ENCODE data around the gene PBX1. TPM values are rescaled to one million over a fixed set of nuclear protein-coding genes. Genes with fewer than 3 reads are reported as not detected.

The PBX1 gene
- total and polyA plus RNA-seq, 2 experiments from 2014 or later = 14.8 to 61.6 TPM

GRCh38 chr1:164604541-164604940, 45.6 kb downstream of the PBX1 start:
- peaks cover 54% of the 10 kb centered on the region for H3K4me1 ChIP-seq (ENCODE audit: insufficient read depth)
- DNase-seq (ENCODE audit: low spot score) = no peak
- no peaks in the 10 kb centered on the region for H3K9me2 ChIP-seq (replicated peaks; ENCODE audit: insufficient read depth)
- TF ChIP-seq EZH2phosphoT487 (IDR thresholded peaks at IDR 0.05; ENCODE audit: low read depth, severe bottlenecking, unreplicated experiment) = no peak
- TF ChIP-seq CTCF (IDR thresholded peaks at IDR 0.05; ENCODE audit: poor library complexity) = no peak
- no peak for TF ChIP-seq EZH2 (IDR thresholded peaks at IDR 0.05; ENCODE audit: borderline replicate concordance)
- peaks cover 65% of the 10 kb centered on the region for H3K79me2 ChIP-seq
- H3K4me2 ChIP-seq = no peak overlapping the region
- H3K9me3 ChIP-seq (ENCODE audit: low read depth) = no peaks in the 10 kb centered on the region
- H3K27me3 ChIP-seq = no peaks in the 10 kb centered on the region
- 89% methylated on average over 2 of the region's 2 CpGs for WGBS (ENCODE audit: low lambda C conversion rate, missing lambda C conversion rate)
- no peak overlapping the region for H2AFZ ChIP-seq
- no peaks in the 10 kb centered on the region for H3K36me3 ChIP-seq (replicated peaks; ENCODE audit: insufficient read depth, low read depth)
- no peaks in the 10 kb centered on the region for H4K20me1 ChIP-seq (ENCODE audit: insufficient read depth, poor library complexity, severe bottlenecking)
- no peak overlapping the region for H3K4me3 ChIP-seq
- H3K27ac ChIP-seq = peak overlapping the region; percentile 43

GRCh38 chr1:164605254-164606091, 46.5 kb downstream of the PBX1 start:
- Histone ChIP-seq H3K4me3 (no peak overlapping the region), H3K4me2 (no peak overlapping the region), H3K9me3 (ENCODE audit: low read depth) (no peaks in the 10 kb centered on the region), H4K20me1 (ENCODE audit: insufficient read depth, poor library complexity, severe bottlenecking) (no peaks in the 10 kb centered on the region), H3K27ac (peak overlapping the region; percentile 43), H3K27me3 (no peaks in the 10 kb centered on the region), H3K36me3 (replicated peaks; ENCODE audit: insufficient read depth, low read depth) (no peaks in the 10 kb centered on the region), H2AFZ (no peak overlapping the region), H3K4me1 (ENCODE audit: insufficient read depth) (peaks cover 51% of the 10 kb centered on the region), H3K79me2 (peaks cover 69% of the 10 kb centered on the region), H3K9me2 (replicated peaks; ENCODE audit: insufficient read depth) (no peaks in the 10 kb centered on the region)
- no peak for TF ChIP-seq EZH2 (IDR thresholded peaks at IDR 0.05; ENCODE audit: borderline replicate concordance)
- TF ChIP-seq CTCF (IDR thresholded peaks at IDR 0.05; ENCODE audit: poor library complexity) = no peak
- no peak for TF ChIP-seq EZH2phosphoT487 (IDR thresholded peaks at IDR 0.05; ENCODE audit: low read depth, severe bottlenecking, unreplicated experiment)
- 53% methylated on average over 3 of the region's 3 CpGs for WGBS (ENCODE audit: low lambda C conversion rate, missing lambda C conversion rate)
- DNase-seq (ENCODE audit: low spot score) = no peak

GRCh38 chr1:164607351-164607750, 48.4 kb downstream of the PBX1 start:
- WGBS (ENCODE audit: low lambda C conversion rate, missing lambda C conversion rate) = 87% methylated on average over 3 of the region's 3 CpGs
- H3K9me2 ChIP-seq (replicated peaks; ENCODE audit: insufficient read depth) = no peaks in the 10 kb centered on the region
- H3K4me3 ChIP-seq = no peak overlapping the region
- H3K27me3 ChIP-seq = no peaks in the 10 kb centered on the region
- H4K20me1 ChIP-seq (ENCODE audit: insufficient read depth, poor library complexity, severe bottlenecking) = no peaks in the 10 kb centered on the region
- no peak overlapping the region for H3K27ac ChIP-seq
- DNase-seq (ENCODE audit: low spot score) = no peak
- no peaks in the 10 kb centered on the region for H3K36me3 ChIP-seq (replicated peaks; ENCODE audit: insufficient read depth, low read depth)
- no peaks in the 10 kb centered on the region for H3K9me3 ChIP-seq (ENCODE audit: low read depth)
- H3K79me2 ChIP-seq = peaks cover 79% of the 10 kb centered on the region
- H2AFZ ChIP-seq = no peak overlapping the region
- H3K4me1 ChIP-seq (ENCODE audit: insufficient read depth) = peaks cover 49% of the 10 kb centered on the region
- H3K4me2 ChIP-seq = no peak overlapping the region
- no peak for TF ChIP-seq CTCF (IDR thresholded peaks at IDR 0.05; ENCODE audit: poor library complexity)
- TF ChIP-seq EZH2phosphoT487 (IDR thresholded peaks at IDR 0.05; ENCODE audit: low read depth, severe bottlenecking, unreplicated experiment) = no peak
- no peak for TF ChIP-seq EZH2 (IDR thresholded peaks at IDR 0.05; ENCODE audit: borderline replicate concordance)
